SK-N-SH (cell line): Measurements from ENCODE around the gene SNTG2.

Experiments used
- RCOR1 ChIP-seq: fragments of 150-350 bp; IDR thresholded peaks from 2 replicates; pipeline ENCODE4 v1.6.1; 2017; ENCODE audit warnings: antibody characterized with exemption, low read length
- SIN3A ChIP-seq: IDR thresholded peaks from 2 replicates; pipeline ENCODE4 v1.6.1; 2012; ENCODE audit warnings: low read depth, mild to moderate bottlenecking, low read length, moderate library complexity, borderline replicate concordance
- YY1 ChIP-seq: IDR thresholded peaks from 2 replicates; pipeline ENCODE4 v1.4.0; 2012; ENCODE audit warnings: low read depth, mild to moderate bottlenecking
- TF ChIP-seq, protein P1 (sequence below): IDR thresholded peaks from 2 replicates; pipeline ENCODE4 v1.6.1; 2012; ENCODE audit warnings: mild to moderate bottlenecking, low read depth, low read length, moderate library complexity

DNA sequence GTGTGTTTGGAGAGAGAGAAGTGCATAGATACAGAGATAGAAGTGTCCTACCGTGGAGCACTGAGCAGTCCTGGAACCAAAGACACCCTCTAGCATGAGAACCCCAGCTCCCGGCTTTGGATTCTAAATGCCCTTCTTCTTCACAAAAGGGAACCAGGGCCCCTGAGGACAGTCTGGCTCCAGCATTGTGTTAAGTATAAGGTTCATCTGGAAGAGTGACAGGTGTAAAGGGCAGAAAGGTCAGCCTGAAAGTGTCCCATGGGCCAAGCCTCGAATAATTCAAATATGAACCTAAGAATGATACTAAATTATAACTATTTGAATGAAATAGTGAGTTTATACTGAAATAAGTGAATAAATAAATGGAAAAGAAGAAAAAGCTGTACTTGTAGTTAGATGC, 109.7 kb downstream of the SNTG2 start:
- TF ChIP-seq RCOR1 (no peak), YY1 (no peak), SIN3A (no peak)
- TF ChIP-seq, protein P1, sequence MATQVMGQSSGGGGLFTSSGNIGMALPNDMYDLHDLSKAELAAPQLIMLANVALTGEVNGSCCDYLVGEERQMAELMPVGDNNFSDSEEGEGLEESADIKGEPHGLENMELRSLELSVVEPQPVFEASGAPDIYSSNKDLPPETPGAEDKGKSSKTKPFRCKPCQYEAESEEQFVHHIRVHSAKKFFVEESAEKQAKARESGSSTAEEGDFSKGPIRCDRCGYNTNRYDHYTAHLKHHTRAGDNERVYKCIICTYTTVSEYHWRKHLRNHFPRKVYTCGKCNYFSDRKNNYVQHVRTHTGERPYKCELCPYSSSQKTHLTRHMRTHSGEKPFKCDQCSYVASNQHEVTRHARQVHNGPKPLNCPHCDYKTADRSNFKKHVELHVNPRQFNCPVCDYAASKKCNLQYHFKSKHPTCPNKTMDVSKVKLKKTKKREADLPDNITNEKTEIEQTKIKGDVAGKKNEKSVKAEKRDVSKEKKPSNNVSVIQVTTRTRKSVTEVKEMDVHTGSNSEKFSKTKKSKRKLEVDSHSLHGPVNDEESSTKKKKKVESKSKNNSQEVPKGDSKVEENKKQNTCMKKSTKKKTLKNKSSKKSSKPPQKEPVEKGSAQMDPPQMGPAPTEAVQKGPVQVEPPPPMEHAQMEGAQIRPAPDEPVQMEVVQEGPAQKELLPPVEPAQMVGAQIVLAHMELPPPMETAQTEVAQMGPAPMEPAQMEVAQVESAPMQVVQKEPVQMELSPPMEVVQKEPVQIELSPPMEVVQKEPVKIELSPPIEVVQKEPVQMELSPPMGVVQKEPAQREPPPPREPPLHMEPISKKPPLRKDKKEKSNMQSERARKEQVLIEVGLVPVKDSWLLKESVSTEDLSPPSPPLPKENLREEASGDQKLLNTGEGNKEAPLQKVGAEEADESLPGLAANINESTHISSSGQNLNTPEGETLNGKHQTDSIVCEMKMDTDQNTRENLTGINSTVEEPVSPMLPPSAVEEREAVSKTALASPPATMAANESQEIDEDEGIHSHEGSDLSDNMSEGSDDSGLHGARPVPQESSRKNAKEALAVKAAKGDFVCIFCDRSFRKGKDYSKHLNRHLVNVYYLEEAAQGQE = no peak
